ENCODE data around the gene DOCK7.
"Not testable (repeated sequence)": the region's sequence is repeated elsewhere in the genome, so short reads cannot be mapped to it uniquely, and the experiment has no call there.

Gene DOCK7

DNA sequence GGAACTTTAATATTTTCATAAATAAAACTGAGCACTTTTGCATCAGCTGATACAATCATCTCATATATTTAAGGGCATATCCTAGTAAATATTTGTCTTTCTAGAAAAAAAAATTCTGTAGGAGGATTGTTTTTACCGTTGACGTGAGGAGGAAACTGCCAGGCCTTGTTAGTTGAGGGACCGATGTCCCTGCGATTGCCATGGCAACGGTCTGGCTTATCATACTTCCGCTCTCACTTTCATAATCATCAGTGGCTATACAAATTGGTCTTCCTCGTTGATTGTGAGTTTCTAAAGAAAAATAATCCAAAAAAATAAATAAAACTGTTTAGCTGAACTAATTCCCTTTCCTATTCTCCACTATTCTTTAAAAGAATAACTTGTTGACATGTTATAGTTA lies 160.2 kb downstream of the DOCK7 start:
- no peak for TF ChIP-seq CTCF (IDR thresholded peaks at IDR 0.05; ENCODE audit: low read depth, low read length, missing control alignments)
- H3K4me3 ChIP-seq (ENCODE audit: low read depth, low read length) = no peak overlapping the region
- DNase-seq (ENCODE audit: low read depth) = no peak

GRCh38 chr1:62527346-62527745 lies 160.8 kb downstream of the DOCK7 start:
- DNase-seq (ENCODE audit: low read depth); H3K4me3 ChIP-seq (ENCODE audit: low read depth, low read length): not testable (repeated sequence)

GRCh38 chr1:62523860-62524259 lies 164.3 kb downstream of the DOCK7 start:
- no peak for DNase-seq (ENCODE audit: low read depth)
- no peak for TF ChIP-seq CTCF (IDR thresholded peaks at IDR 0.05; ENCODE audit: low read depth, low read length, missing control alignments)
- H3K4me3 ChIP-seq (ENCODE audit: low read depth, low read length) = no peak overlapping the region

DNA sequence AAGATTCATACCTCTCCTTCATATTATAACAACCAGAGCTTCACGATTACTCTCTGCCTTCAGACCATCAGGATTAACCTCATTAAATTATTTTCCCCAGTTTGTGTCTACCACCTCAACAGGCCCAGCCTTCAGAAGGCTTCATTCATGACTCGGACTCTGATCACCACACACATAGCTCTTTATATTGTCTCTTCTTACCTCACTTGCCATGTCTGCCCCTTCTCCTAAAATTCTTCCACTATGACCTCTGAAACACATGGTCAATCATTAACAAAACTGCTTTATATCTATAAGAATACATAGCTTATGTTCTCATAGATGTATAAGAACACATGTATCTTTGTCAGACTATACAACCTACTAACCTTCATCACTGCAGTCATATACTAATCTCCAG lies 171.6 kb downstream of the DOCK7 start:
- no peak overlapping the region for H3K4me3 ChIP-seq (ENCODE audit: low read depth, low read length)
- no peak for DNase-seq (ENCODE audit: low read depth)
- no peak for TF ChIP-seq CTCF (IDR thresholded peaks at IDR 0.05; ENCODE audit: low read depth, low read length, missing control alignments)

DNA sequence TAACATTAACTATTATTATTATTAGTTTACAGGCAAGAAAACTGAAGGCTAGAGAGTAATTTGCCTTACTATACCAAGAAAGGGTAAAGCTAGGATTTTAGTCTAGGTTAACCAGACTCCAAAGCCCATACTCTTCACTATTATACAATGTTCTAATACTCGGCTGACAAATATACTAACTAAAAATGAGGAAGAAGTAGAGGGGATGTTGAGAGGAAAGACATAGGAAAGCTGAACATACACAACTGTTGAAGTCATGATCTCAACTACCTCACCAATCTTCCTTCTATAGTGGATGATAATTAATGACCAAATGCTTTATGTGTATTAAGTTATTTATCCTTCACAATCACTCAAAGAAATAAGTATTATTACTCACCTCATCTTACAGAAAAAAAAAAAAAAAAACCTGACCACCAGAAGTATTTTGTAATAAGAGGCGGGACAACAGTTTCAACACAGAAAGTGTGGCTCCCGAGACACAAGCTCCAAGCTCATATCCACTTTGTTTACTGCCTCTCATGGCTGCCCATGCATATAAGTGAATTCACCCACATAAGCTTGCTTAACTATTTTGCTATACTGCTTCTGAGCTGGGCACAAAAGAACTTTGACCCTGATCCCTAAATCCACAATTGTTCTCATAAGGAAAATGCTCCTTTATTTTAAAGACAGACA lies 173.3 kb downstream of the DOCK7 start:
- no peak for TF ChIP-seq CTCF (IDR thresholded peaks at IDR 0.05; ENCODE audit: low read depth, low read length, missing control alignments)
- no peak overlapping the region for H3K4me3 ChIP-seq (ENCODE audit: low read depth, low read length)
- no peak for DNase-seq (ENCODE audit: low read depth)

GRCh38 chr1:62513013-62513412 lies 175.2 kb downstream of the DOCK7 start:
- DNase-seq (ENCODE audit: low read depth) = no peak
- no peak overlapping the region for H3K4me3 ChIP-seq (ENCODE audit: low read depth, low read length)
- TF ChIP-seq CTCF (IDR thresholded peaks at IDR 0.05; ENCODE audit: low read depth, low read length, missing control alignments) = no peak

- no peak for TF ChIP-seq CTCF (IDR thresholded peaks at IDR 0.05; ENCODE audit: low read depth, low read length, missing control alignments)
- DNase-seq (ENCODE audit: low read depth) = no peak
- H3K4me3 ChIP-seq (ENCODE audit: low read depth, low read length) = no peak overlapping the region
Observed at GRCh38 chr1:62509028-62509427, 179.2 kb downstream of the DOCK7 start.

Data from GM12864 (cell line).